ENCODE results near the gene MAP3K14. TPM values are rescaled to one million over a fixed set of nuclear protein-coding genes. Genes with fewer than 3 reads are reported as not detected.

Gene MAP3K14
- total RNA-seq, 1 donor from 2014 or later, result 19.1 TPM

DNA sequence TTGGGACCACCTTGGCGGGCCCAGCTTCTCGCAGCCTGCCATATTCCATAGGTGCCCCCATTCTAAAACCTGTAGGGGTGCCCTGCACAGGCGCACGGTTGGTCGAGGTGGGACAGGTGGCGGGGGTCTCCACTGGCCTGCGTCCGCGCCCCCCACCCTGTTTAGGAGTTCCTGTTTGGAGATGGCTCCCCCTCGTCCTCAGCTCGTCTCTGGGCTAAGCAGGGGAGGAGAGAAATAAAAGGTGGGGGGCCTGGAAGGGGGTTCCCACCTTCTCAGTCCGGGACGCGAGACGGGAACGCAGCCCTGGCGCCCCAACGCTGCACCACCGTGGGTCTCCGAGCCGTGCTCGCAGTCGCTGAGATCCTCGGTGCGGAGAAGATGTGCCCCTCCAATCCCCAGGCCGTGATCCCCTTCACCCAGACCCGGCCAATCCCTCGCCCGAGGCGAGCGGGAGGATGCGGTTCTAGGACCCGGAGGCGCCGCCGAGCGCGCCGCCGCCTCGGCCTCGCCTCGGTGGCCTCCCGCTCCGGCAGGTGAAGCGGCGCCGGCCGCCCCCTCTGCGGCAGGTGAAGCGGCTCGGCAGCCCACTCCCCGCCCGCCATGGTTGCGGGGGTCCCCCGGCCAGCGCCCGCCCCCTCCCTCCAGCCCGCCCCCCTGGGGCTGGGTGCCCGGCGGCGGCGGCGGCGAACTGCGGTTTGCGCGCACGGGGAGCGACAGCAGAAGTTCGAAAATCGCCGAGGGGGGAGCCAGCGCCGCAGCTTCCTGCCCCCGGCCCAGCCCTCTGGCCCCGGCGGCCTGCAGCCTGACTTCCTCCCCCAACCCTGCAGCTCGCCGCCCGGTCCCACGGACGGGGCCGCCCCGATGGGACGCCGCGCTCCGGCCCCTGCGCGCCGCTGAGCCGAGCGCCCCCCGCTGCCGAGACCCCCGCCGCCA lies 95.5 kb downstream of the MAP3K14 start, which contains the start of gene FMNL1:
FMNL1 (plus strand) TSS at position 805 of the 933 bp plus-strand sequence. CDS start 240 bp downstream, outside the sequence.
- DNase-seq (ENCODE audit: low spot score) (peak; percentile 77), ATAC-seq (no peak)
- intact Hi-C loops (cut with DNase I), result loop anchor here (5.0 kb wide), 1 partner anchor 166 kb away; no protein-coding TSS in a partner anchor

DNA sequence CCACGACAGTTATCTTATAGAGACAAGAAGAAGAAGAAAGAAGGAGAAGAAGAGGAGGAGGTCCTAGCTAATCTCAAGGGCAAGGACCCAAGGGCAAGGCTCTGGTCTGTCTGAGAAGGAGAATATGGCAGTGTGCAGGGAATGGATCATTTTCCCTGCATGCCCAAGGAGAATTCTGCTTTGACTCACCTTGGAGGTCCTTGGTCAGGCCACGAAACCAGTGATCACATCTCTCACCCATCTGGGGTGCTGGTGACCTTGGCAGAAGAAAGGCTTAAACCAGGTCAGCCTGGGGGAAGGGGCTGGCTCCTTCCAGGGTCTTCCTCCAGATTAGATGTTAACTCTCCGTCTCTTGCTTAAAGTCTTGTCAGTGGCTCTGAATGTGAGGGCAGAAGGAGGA lies 96.7 kb downstream of the MAP3K14 start:
- intact Hi-C loops (cut with DNase I), result loop anchor here (5.0 kb wide), 1 partner anchor 167 kb away; no protein-coding TSS in a partner anchor
- no peak for DNase-seq (ENCODE audit: low spot score)
- no peak for ATAC-seq

DNA sequence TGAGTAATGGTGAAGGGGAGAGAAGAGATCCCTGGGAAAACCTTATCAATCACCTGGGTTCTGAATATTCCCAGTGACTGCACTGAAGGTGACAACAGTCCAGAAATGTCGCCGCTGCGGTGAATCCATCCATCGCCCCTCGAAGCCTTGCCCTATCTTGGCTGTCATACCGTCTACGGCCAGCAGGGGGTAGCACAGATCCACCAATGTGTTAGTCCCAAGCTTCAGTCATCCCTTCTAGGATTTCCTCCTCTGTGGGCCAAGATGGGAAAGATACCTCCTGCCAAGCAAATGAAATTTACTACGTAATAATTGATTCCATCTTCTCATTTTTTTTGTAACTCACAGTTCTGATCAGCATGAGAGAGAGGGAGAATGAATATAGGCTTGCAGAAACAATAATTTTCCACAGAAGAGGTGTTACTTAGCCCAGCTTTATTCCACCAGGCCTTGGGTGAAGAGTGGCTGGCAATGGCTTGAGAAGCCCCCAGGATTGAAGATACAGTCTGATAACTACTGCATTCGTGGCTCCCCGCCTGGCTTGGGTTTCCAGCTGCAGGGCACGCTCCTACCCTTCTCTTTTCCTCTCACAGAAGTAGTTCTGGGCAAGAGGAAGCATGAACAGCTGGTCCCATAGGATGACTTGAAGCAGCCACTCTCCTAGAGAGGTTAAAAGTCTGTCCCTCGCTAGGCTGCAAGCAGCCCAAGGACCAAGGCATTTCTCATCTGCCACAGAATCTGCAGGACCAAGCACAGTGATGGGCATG lies 97.7 kb downstream of the MAP3K14 start:
- DNase-seq (ENCODE audit: low spot score), result peak; percentile 95

More for the DNA sequence above, 97.7 kb downstream of the MAP3K14 start:
- peak; percentile 89 for ATAC-seq
- intact Hi-C loops (cut with DNase I), result no loop called here

Other genes starting within 250 kb of the MAP3K14 start
- gene PLCD3, start 184.5 kb downstream of the MAP3K14 start, total RNA-seq, result 79.4 TPM
- gene ACBD4, start 181.3 kb downstream of the MAP3K14 start, total RNA-seq, result 26.4 TPM
- 39.1 TPM for gene HEXIM1, start 168.5 kb downstream of the MAP3K14 start, total RNA-seq
- gene HEXIM2, start 155.1 kb downstream of the MAP3K14 start, total RNA-seq, result 6.8 TPM
- gene FMNL1, start 95.1 kb downstream of the MAP3K14 start, total RNA-seq, result 39.6 TPM
- not detected for gene SPATA32, start 54.9 kb downstream of the MAP3K14 start, total RNA-seq
- 30.6 TPM for gene ARHGAP27, start 115.8 kb upstream of the MAP3K14 start, total RNA-seq
- 56.6 TPM for gene PLEKHM1, start 173.7 kb upstream of the MAP3K14 start, total RNA-seq